OCI-LY1 (cell line): ENCODE measurements around the gene TLCD2.
A peak's percentile ranks its signal among the peaks of the same experiment; 100 is the strongest.

Experiments
- H2AFZ ChIP-seq: fragments of 200-600 bp; sonication (generic), shearing (Covaris generic); 2 replicates; pipeline ENCODE4 v1.6.0; 2014; ENCODE audit warnings: antibody characterized with exemption, mild to moderate bottlenecking, low read length
- H3F3A ChIP-seq: fragments of 200-600 bp; sonication (generic), shearing (Covaris generic); 2 replicates; pipeline ENCODE4 v1.6.0; 2014; ENCODE audit warnings: mild to moderate bottlenecking, antibody characterized with exemption, low read length, moderate library complexity; ENCODE audit not compliant: insufficient read depth
- H3K27ac ChIP-seq: fragments of 200-600 bp; sonication (generic); 2 replicates; pipeline ENCODE4 v1.5.1; 2014; ENCODE audit warnings: low read length, mixed run types, mild to moderate bottlenecking, low read depth; ENCODE audit not compliant: poor library complexity, severe bottlenecking
- H3K27me3 ChIP-seq: fragments of 200-600 bp; sonication (generic); 2 replicates; pipeline ENCODE4 v1.6.0; 2014; ENCODE audit warnings: antibody characterized with exemption, mild to moderate bottlenecking, low read length, moderate library complexity; ENCODE audit not compliant: insufficient read depth
- H3K36me3 ChIP-seq: fragments of 200-600 bp; sonication (generic); 2 replicates; pipeline ENCODE4 v1.6.1; 2014; ENCODE audit warnings: mild to moderate bottlenecking, antibody characterized with exemption, low read length, moderate library complexity, mixed read lengths; ENCODE audit not compliant: insufficient read depth
- H3K4me1 ChIP-seq: fragments of 200-600 bp; sonication (generic); 2 replicates; pipeline ENCODE4 v1.5.1; 2014; ENCODE audit warnings: mild to moderate bottlenecking, low read length, moderate library complexity; ENCODE audit not compliant: insufficient read depth, severe bottlenecking
- H3K4me2 ChIP-seq: fragments of 200-600 bp; sonication (generic), shearing (Covaris generic); 2 replicates; pipeline ENCODE4 v1.6.1; 2014; ENCODE audit warnings: low read length
- H3K4me3 ChIP-seq: fragments of 200-600 bp; sonication (generic); 2 replicates; pipeline ENCODE4 v1.5.1; 2014; ENCODE audit warnings: low read length, low read depth, mild to moderate bottlenecking, mixed read lengths; ENCODE audit not compliant: poor library complexity, severe bottlenecking
- H3K79me2 ChIP-seq: fragments of 200-600 bp; shearing (Covaris generic); 2 replicates; pipeline ENCODE4 v1.6.1; 2016; ENCODE audit warnings: mixed run types, low read length, mixed read lengths; ENCODE audit not compliant: insufficient read depth
- H3K9ac ChIP-seq: fragments of 200-600 bp; sonication (generic), shearing (Covaris generic); 2 replicates; pipeline ENCODE4 v1.6.1; 2014; ENCODE audit warnings: mild to moderate bottlenecking, low read length, mixed read lengths
- H3K9me2 ChIP-seq: fragments of 200-600 bp; sonication (generic), shearing (Covaris generic); 2 replicates; pipeline ENCODE4 v1.6.1; 2014; ENCODE audit warnings: low read depth, mild to moderate bottlenecking, low read length, mixed read lengths
- H3K9me3 ChIP-seq: fragments of 200-600 bp; shearing (Covaris generic); 2 replicates; pipeline ENCODE4 v1.6.1; 2014; ENCODE audit warnings: low read length, mixed read lengths
- H4K20me1 ChIP-seq: fragments of 200-600 bp; sonication (generic), shearing (Covaris generic); 2 replicates; pipeline ENCODE4 v1.6.0; 2016; ENCODE audit warnings: mild to moderate bottlenecking, low read length; ENCODE audit not compliant: insufficient read depth
- EZH2 ChIP-seq: fragments of 200-600 bp; sonication (generic), shearing (Covaris generic); IDR thresholded peaks from 2 replicates; pipeline ENCODE4 v1.8.0; 2017; ENCODE audit warnings: borderline replicate concordance, mixed run types, mild to moderate bottlenecking, antibody characterized with exemption, low read length, moderate library complexity, mixed read lengths
- TF ChIP-seq, protein P1 (sequence below): fragments of 200-600 bp; sonication (generic), shearing (Covaris generic); IDR thresholded peaks from 2 replicates; pipeline ENCODE4 v1.5.1; 2017; ENCODE audit warnings: mild to moderate bottlenecking, antibody characterized with exemption, low read length, moderate library complexity, mixed read lengths

Gene TLCD2

DNA sequence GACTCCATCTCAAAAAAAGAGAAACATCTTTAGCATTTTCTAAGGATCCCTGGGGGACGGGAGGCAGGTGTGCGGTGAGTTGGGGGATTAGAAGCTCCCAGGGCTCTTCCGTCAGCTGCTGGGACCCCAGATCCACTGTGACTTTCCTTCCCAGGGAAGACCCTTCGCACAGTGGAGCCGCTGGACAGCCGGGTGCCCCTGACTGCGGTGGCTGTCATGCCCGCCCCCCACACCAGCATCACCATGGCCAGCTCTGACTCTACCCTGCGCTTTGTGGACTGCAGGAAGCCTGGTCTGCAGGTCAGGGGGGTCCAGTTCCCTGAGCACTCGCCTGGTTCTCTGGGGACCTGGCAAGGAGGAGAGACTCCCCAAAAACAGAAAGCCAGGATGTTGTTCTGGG lies 25.2 kb upstream of the TLCD2 start:
- H3K27ac ChIP-seq: no peak overlapping the region
- no peak overlapping the region for H3K4me2 ChIP-seq
- no peaks in the 10 kb centered on the region for H3F3A ChIP-seq
- H3K36me3 ChIP-seq: peaks cover 20% of the 10 kb centered on the region; the same call in 1 of the 2 replicates
- no peaks in the 10 kb centered on the region for H3K79me2 ChIP-seq
- H2AFZ ChIP-seq: no peak overlapping the region
- H3K27me3 ChIP-seq: no peaks in the 10 kb centered on the region
- H3K4me3 ChIP-seq: no peak overlapping the region
- no peaks in the 10 kb centered on the region for H4K20me1 ChIP-seq
- no peak for TF ChIP-seq EZH2
- TF ChIP-seq, protein P1, sequence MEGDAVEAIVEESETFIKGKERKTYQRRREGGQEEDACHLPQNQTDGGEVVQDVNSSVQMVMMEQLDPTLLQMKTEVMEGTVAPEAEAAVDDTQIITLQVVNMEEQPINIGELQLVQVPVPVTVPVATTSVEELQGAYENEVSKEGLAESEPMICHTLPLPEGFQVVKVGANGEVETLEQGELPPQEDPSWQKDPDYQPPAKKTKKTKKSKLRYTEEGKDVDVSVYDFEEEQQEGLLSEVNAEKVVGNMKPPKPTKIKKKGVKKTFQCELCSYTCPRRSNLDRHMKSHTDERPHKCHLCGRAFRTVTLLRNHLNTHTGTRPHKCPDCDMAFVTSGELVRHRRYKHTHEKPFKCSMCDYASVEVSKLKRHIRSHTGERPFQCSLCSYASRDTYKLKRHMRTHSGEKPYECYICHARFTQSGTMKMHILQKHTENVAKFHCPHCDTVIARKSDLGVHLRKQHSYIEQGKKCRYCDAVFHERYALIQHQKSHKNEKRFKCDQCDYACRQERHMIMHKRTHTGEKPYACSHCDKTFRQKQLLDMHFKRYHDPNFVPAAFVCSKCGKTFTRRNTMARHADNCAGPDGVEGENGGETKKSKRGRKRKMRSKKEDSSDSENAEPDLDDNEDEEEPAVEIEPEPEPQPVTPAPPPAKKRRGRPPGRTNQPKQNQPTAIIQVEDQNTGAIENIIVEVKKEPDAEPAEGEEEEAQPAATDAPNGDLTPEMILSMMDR: no peak
- no peak overlapping the region for H3K9ac ChIP-seq
- H3K9me2 ChIP-seq: no peaks in the 10 kb centered on the region
- H3K4me1 ChIP-seq: peaks cover 50% of the 10 kb centered on the region
- no peaks in the 10 kb centered on the region for H3K9me3 ChIP-seq

DNA sequence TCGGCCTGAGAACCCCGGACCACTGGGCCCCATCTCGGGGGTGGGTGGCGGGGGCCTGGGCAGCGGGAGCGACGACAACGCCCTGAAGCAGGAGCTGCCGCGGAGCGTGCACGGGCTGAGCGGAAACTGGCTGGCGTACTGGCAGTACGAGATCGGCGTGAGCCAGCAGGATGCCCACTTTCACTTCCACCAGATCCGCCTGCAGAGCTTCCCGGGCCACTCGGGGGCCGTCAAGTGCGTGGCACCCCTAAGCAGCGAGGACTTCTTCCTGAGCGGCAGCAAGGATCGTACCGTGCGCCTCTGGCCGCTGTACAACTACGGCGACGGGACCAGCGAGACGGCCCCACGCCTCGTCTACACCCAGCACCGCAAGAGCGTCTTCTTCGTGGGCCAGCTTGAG lies 23.6 kb upstream of the TLCD2 start:
- no peaks in the 10 kb centered on the region for H4K20me1 ChIP-seq
- peak overlapping the region; percentile 18 for H3K4me3 ChIP-seq
- peak overlapping the region; percentile 24; the same call in 1 of the 2 replicates for H3K9ac ChIP-seq
- no peak overlapping the region for H2AFZ ChIP-seq
- H3K4me1 ChIP-seq: peaks cover 66% of the 10 kb centered on the region
- peak overlapping the region; percentile 37; the same call in 1 of the 2 replicates for H3K4me2 ChIP-seq
- no peaks in the 10 kb centered on the region for H3K9me2 ChIP-seq
- peaks cover 20% of the 10 kb centered on the region; the same call in 1 of the 2 replicates for H3K36me3 ChIP-seq
- H3K27ac ChIP-seq: peak overlapping the region; percentile 83
- H3K79me2 ChIP-seq: no peaks in the 10 kb centered on the region
- no peaks in the 10 kb centered on the region for H3F3A ChIP-seq
- TF ChIP-seq EZH2: no peak
- TF ChIP-seq, protein P1: no peak
- no peaks in the 10 kb centered on the region for H3K9me3 ChIP-seq
- H3K27me3 ChIP-seq: no peaks in the 10 kb centered on the region

DNA sequence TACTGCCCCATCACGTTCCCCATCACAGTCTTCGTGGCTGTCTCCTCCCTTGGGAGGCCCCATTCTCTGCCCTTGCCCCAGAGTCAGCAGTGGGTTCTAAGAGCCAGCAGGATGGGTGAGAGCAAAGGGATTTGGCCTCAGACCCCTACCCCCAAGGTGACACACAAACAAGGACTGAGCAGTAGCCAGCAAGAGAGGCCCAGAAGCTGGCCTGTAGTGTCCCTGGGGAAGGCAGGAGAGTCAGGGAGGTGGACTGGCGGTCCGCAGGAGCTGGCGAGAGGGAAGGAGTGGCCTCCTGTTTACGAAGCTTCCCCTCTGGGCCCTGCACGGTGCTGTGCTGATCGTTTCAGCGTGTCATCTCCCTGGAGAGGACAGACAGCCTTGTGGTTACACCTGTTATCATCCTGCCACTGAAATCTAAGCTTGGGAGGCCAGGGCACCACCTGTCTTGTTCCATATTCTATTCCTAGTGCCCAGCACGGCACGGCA lies 22.7 kb upstream of the TLCD2 start:
- Histone ChIP-seq H3F3A (no peaks in the 10 kb centered on the region), H4K20me1 (no peaks in the 10 kb centered on the region), H3K27me3 (no peaks in the 10 kb centered on the region), H3K4me3 (peak overlapping the region; percentile 18), H2AFZ (no peak overlapping the region), H3K4me2 (peak overlapping the region; percentile 37; the same call in 1 of the 2 replicates), H3K27ac (peak overlapping the region; percentile 83), H3K36me3 (peaks cover 19% of the 10 kb centered on the region; the same call in 1 of the 2 replicates), H3K9me2 (no peaks in the 10 kb centered on the region), H3K9ac (peak overlapping the region; percentile 38; the same call in 1 of the 2 replicates), H3K4me1 (peaks cover 75% of the 10 kb centered on the region), H3K79me2 (no peaks in the 10 kb centered on the region), H3K9me3 (no peaks in the 10 kb centered on the region)
- TF ChIP-seq, protein P1: no peak
- no peak for TF ChIP-seq EZH2
